HEK293 (cell line): Measurements from ENCODE around the gene GRIK4.

Source experiments
- CTCF ChIA-PET: fragments of 350-600 bp; formaldehyde crosslinking; extraction: SDS; loops from one replicate; lab custom pipeline; 2021; ENCODE audit warnings: antibody characterized with exemption; lab: Yijun Ruan, JAX
- POLR2A ChIA-PET: fragments of 300-600 bp; formaldehyde crosslinking; extraction: SDS; loops from one replicate; lab custom pipeline; 2020; ENCODE audit warnings: antibody characterized with exemption, inconsistent platforms; lab: Yijun Ruan, JAX
- H3K27ac ChIP-seq: fragments of 200-500 bp; sonication (Bioruptor generic); 2 replicates; pipeline ENCODE4 v1.5.1; 2014; ENCODE audit warnings: low read depth, low read length, control low read depth, inconsistent platforms; ENCODE audit errors: extremely low read depth
- H3K36me3 ChIP-seq, 2 experiments: fragments of 200-500 bp in 1 of 2; sonication (Bioruptor generic) in 1 of 2; 1 replicate in 1 of 2; 2 replicates in 1 of 2; pipeline ENCODE4 v1.5.1; 2014 to 2017; ENCODE audit warnings: inconsistent platforms in 2 of 2, low read length in 2 of 2; ENCODE audit not compliant: control insufficient read depth in 2 of 2, insufficient read depth in 1 of 2
- H3K4me1 ChIP-seq: fragments of 200-500 bp; sonication (Bioruptor generic); 2 replicates; pipeline ENCODE4 v1.5.1; 2014; ENCODE audit warnings: mild to moderate bottlenecking, low read length, inconsistent platforms; ENCODE audit not compliant: control insufficient read depth, insufficient read depth
- H3K4me3 ChIP-seq: 2 replicates; pipeline ENCODE4 v1.5.1; 2011; ENCODE audit warnings: low read depth, mild to moderate bottlenecking, control low read depth, low read length, moderate library complexity
- H3K9me3 ChIP-seq: fragments of 200-500 bp; sonication (Bioruptor generic); 2 replicates; pipeline ENCODE4 v1.5.1; 2014; ENCODE audit warnings: low read depth, low read length, inconsistent platforms; ENCODE audit not compliant: control insufficient read depth, insufficient read depth
- BCL11A ChIP-seq: fragments of 450-650 bp; formaldehyde crosslinking; IDR thresholded peaks from 2 replicates; pipeline ENCODE4 v1.5.1; 2016; ENCODE audit warnings: low read depth, missing biosample characterization, missing genetic modification characterization
- GLI4 ChIP-seq: fragments of 450-650 bp; formaldehyde crosslinking; IDR thresholded peaks from 2 replicates; pipeline ENCODE4 v1.5.1; 2016; ENCODE audit warnings: missing biosample characterization, missing genetic modification characterization
- SP3 ChIP-seq: fragments of 450-650 bp; formaldehyde crosslinking; IDR thresholded peaks from 2 replicates; pipeline ENCODE4 v1.5.1; 2016; ENCODE audit warnings: missing biosample characterization, missing genetic modification characterization
- TSHZ1 ChIP-seq: fragments of 450-650 bp; formaldehyde crosslinking; IDR thresholded peaks from 2 replicates; pipeline ENCODE4 v1.5.1; 2016; ENCODE audit warnings: missing biosample characterization, missing genetic modification characterization, borderline replicate concordance
- YY2 ChIP-seq: fragments of 450-650 bp; formaldehyde crosslinking; IDR thresholded peaks from 2 replicates; pipeline ENCODE4 v1.5.1; 2016; ENCODE audit warnings: missing biosample characterization, missing genetic modification characterization
- ZFP37 ChIP-seq: fragments of 450-650 bp; formaldehyde crosslinking; IDR thresholded peaks from 2 replicates; pipeline ENCODE4 v1.5.1; 2016; ENCODE audit warnings: missing biosample characterization, missing genetic modification characterization
- ZNF248 ChIP-seq: fragments of 450-650 bp; formaldehyde crosslinking; IDR thresholded peaks from 2 replicates; pipeline ENCODE4 v1.5.1; 2017; ENCODE audit warnings: missing biosample characterization, missing genetic modification characterization
- ZNF26 ChIP-seq: fragments of 450-650 bp; formaldehyde crosslinking; IDR thresholded peaks from 2 replicates; pipeline ENCODE4 v1.5.1; 2016; ENCODE audit warnings: missing biosample characterization, missing genetic modification characterization
- ZNF292 ChIP-seq: fragments of 450-650 bp; formaldehyde crosslinking; IDR thresholded peaks from 2 replicates; pipeline ENCODE4 v1.5.1; 2016; ENCODE audit warnings: low read depth, missing biosample characterization, missing genetic modification characterization, borderline replicate concordance
- ZNF416 ChIP-seq: fragments of 450-650 bp; formaldehyde crosslinking; IDR thresholded peaks from 2 replicates; pipeline ENCODE4 v1.5.1; 2016; ENCODE audit warnings: missing biosample characterization, missing genetic modification characterization
- ZNF426 ChIP-seq: fragments of 450-650 bp; formaldehyde crosslinking; IDR thresholded peaks from 2 replicates; pipeline ENCODE4 v1.5.1; 2017; ENCODE audit warnings: missing biosample characterization, missing genetic modification characterization, mild to moderate bottlenecking, inconsistent platforms, moderate library complexity
- ZNF449 ChIP-seq: fragments of 450-650 bp; formaldehyde crosslinking; IDR thresholded peaks from 2 replicates; pipeline ENCODE4 v1.5.1; 2017; ENCODE audit warnings: missing biosample characterization, mild to moderate bottlenecking, missing genetic modification characterization, moderate library complexity
- ZNF473 ChIP-seq: fragments of 450-650 bp; formaldehyde crosslinking; IDR thresholded peaks from 2 replicates; pipeline ENCODE4 v1.5.1; 2017; ENCODE audit warnings: missing biosample characterization, missing genetic modification characterization
- ZNF510 ChIP-seq: fragments of 450-650 bp; formaldehyde crosslinking; IDR thresholded peaks from 2 replicates; pipeline ENCODE4 v1.5.1; 2018; ENCODE audit warnings: mild to moderate bottlenecking, missing genetic modification characterization, missing biosample characterization; ENCODE audit not compliant: insufficient replicate concordance
- ZNF596 ChIP-seq: fragments of 450-650 bp; IDR thresholded peaks from 2 replicates; pipeline ENCODE4 v1.5.0; 2018; ENCODE audit warnings: missing biosample characterization, mild to moderate bottlenecking, missing genetic modification characterization, moderate library complexity
- ZNF701 ChIP-seq: fragments of 450-650 bp; formaldehyde crosslinking; IDR thresholded peaks from 2 replicates; pipeline ENCODE4 v1.5.1; 2016; ENCODE audit warnings: missing biosample characterization, missing genetic modification characterization
- ZNF76 ChIP-seq: fragments of 450-650 bp; formaldehyde crosslinking; IDR thresholded peaks from 2 replicates; pipeline ENCODE4; 2016; ENCODE audit warnings: low read depth, missing biosample characterization, missing genetic modification characterization, borderline replicate concordance
- TF ChIP-seq, protein P1 (sequence below): fragments of 450-650 bp; formaldehyde crosslinking; IDR thresholded peaks from 2 replicates; pipeline ENCODE4 v1.5.1; 2017; ENCODE audit warnings: missing biosample characterization, missing genetic modification characterization
- TF ChIP-seq, protein P2 (sequence below): fragments of 450-650 bp; formaldehyde crosslinking; IDR thresholded peaks from 2 replicates; pipeline ENCODE4 v1.5.1; 2016; ENCODE audit warnings: missing biosample characterization, missing genetic modification characterization

The GRIK4 gene

DNA sequence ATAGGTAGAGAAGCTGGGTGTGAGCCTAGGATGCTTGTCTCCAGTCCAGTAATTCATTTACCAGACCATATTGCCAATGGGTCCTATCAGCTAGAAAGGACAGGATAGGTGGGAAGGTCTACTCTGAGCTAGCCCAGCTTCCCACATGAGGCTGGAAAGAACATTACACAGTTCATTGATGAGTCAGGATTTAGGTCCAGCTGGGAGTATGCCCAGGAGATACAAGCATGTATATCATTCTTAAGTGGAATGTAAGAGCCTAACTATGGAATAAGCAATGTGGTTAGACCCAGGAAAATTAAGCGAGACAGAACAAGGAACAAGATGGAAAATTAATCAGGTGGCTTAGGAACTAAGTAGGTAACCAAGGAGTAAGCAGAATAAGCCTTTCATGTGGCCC is 453.3 kb downstream of the GRIK4 start:
- CTCF ChIA-PET: interaction anchor here (0.6 to 1.8 kb wide), 4 partner anchors 12 to 230 kb away, joined by 3 to 7 read pairs (median 4); no protein-coding TSS in a partner anchor
- POLR2A ChIA-PET: no interaction called here
- no peak for TF ChIP-seq ZNF701
- no peak for TF ChIP-seq ZNF248 (tag by site-specific recombination)
- no peak for TF ChIP-seq ZNF596 (tag by site-specific recombination)
- TF ChIP-seq ZNF76 (tag by site-specific recombination): no peak
- no peak for TF ChIP-seq GLI4
- TF ChIP-seq TSHZ1 (tag by site-specific recombination): no peak
- H3K27ac ChIP-seq: no peak overlapping the region
- H3K9me3 ChIP-seq: no peaks in the 10 kb centered on the region
- no peaks in the 10 kb centered on the region for H3K36me3 ChIP-seq
- H3K4me1 ChIP-seq: no peaks in the 10 kb centered on the region
- no peak overlapping the region for H3K4me3 ChIP-seq

GRCh38 chr11:120966840-120967239 is 455.3 kb downstream of the GRIK4 start:
- ChIA-PET POLR2A (no interaction called here), CTCF (no interaction called here)
- Histone ChIP-seq H3K36me3 (no peaks in the 10 kb centered on the region), H3K27ac (no peak overlapping the region), H3K4me1 (no peaks in the 10 kb centered on the region), H3K4me3 (no peak overlapping the region), H3K9me3 (no peaks in the 10 kb centered on the region)
- TF ChIP-seq, protein P1, sequence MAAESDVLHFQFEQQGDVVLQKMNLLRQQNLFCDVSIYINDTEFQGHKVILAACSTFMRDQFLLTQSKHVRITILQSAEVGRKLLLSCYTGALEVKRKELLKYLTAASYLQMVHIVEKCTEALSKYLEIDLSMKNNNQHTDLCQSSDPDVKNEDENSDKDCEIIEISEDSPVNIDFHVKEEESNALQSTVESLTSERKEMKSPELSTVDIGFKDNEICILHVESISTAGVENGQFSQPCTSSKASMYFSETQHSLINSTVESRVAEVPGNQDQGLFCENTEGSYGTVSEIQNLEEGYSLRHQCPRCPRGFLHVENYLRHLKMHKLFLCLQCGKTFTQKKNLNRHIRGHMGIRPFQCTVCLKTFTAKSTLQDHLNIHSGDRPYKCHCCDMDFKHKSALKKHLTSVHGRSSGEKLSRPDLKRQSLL (tag by site-specific recombination): no peak
- TF ChIP-seq ZNF292 (tag by site-specific recombination): no peak
- TF ChIP-seq ZNF416 (tag by site-specific recombination): no peak
- TF ChIP-seq BCL11A (tag by site-specific recombination): no peak
- no peak for TF ChIP-seq GLI4
- no peak for TF ChIP-seq ZFP37 (tag by site-specific recombination)
- no peak for TF ChIP-seq ZNF426 (tag by site-specific recombination)
- no peak for TF ChIP-seq ZNF510 (tag by site-specific recombination)
- TF ChIP-seq YY2 (tag by site-specific recombination): no peak
- no peak for TF ChIP-seq ZNF473 (tag by site-specific recombination)
- TF ChIP-seq, protein P2, sequence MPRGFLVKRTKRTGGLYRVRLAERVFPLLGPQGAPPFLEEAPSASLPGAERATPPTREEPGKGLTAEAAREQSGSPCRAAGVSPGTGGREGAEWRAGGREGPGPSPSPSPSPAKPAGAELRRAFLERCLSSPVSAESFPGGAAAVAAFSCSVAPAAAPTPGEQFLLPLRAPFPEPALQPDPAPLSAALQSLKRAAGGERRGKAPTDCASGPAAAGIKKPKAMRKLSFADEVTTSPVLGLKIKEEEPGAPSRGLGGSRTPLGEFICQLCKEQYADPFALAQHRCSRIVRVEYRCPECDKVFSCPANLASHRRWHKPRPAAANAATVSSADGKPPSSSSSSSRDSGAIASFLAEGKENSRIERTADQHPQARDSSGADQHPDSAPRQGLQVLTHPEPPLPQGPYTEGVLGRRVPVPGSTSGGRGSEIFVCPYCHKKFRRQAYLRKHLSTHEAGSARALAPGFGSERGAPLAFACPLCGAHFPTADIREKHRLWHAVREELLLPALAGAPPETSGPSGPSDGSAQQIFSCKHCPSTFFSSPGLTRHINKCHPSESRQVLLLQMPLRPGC (tag by site-specific recombination): no peak
- no peak for TF ChIP-seq ZNF449 (tag by site-specific recombination)
- no peak for TF ChIP-seq SP3 (tag by site-specific recombination)
- TF ChIP-seq ZNF26: no peak
